HEK293 (cell line): ENCODE measurements around the gene PRC1.

Experiments
- CTCF ChIA-PET: fragments of 350-600 bp; formaldehyde crosslinking; extraction: SDS; loops from one replicate; lab custom pipeline; 2021; ENCODE audit warnings: antibody characterized with exemption; lab: Yijun Ruan, JAX
- POLR2A ChIA-PET: fragments of 300-600 bp; formaldehyde crosslinking; extraction: SDS; loops from one replicate; lab custom pipeline; 2020; ENCODE audit warnings: antibody characterized with exemption, inconsistent platforms; lab: Yijun Ruan, JAX
- H3K27ac ChIP-seq: fragments of 200-500 bp; sonication (Bioruptor generic); 2 replicates; pipeline ENCODE4 v1.5.1; 2014; ENCODE audit warnings: low read depth, low read length, control low read depth, inconsistent platforms; ENCODE audit errors: extremely low read depth
- H3K36me3 ChIP-seq, 2 experiments: fragments of 200-500 bp in 1 of 2; sonication (Bioruptor generic) in 1 of 2; 1 replicate in 1 of 2; 2 replicates in 1 of 2; pipeline ENCODE4 v1.5.1; 2014 to 2017; ENCODE audit warnings: inconsistent platforms in 2 of 2, low read length in 2 of 2; ENCODE audit not compliant: control insufficient read depth in 2 of 2, insufficient read depth in 1 of 2
- H3K4me1 ChIP-seq: fragments of 200-500 bp; sonication (Bioruptor generic); 2 replicates; pipeline ENCODE4 v1.5.1; 2014; ENCODE audit warnings: mild to moderate bottlenecking, low read length, inconsistent platforms; ENCODE audit not compliant: control insufficient read depth, insufficient read depth
- H3K4me3 ChIP-seq: 2 replicates; pipeline ENCODE4 v1.5.1; 2011; ENCODE audit warnings: low read depth, mild to moderate bottlenecking, control low read depth, low read length, moderate library complexity
- H3K9me3 ChIP-seq: fragments of 200-500 bp; sonication (Bioruptor generic); 2 replicates; pipeline ENCODE4 v1.5.1; 2014; ENCODE audit warnings: low read depth, low read length, inconsistent platforms; ENCODE audit not compliant: control insufficient read depth, insufficient read depth
- EGR2 ChIP-seq: fragments of 450-650 bp; formaldehyde crosslinking; IDR thresholded peaks from 2 replicates; pipeline ENCODE4 v1.5.1; 2016; ENCODE audit warnings: low read depth, missing biosample characterization, missing genetic modification characterization
- GLIS1 ChIP-seq: fragments of 450-650 bp; formaldehyde crosslinking; IDR thresholded peaks from 2 replicates; pipeline ENCODE4 v1.5.1; 2016; ENCODE audit warnings: missing biosample characterization, missing genetic modification characterization
- KLF10 ChIP-seq: fragments of 450-650 bp; IDR thresholded peaks from 2 replicates; pipeline ENCODE4 v1.5.1; 2018; ENCODE audit warnings: missing biosample characterization, mild to moderate bottlenecking, missing genetic modification characterization
- SP3 ChIP-seq: fragments of 450-650 bp; formaldehyde crosslinking; IDR thresholded peaks from 2 replicates; pipeline ENCODE4 v1.5.1; 2016; ENCODE audit warnings: missing biosample characterization, missing genetic modification characterization
- SP7 ChIP-seq: fragments of 450-650 bp; formaldehyde crosslinking; IDR thresholded peaks from 2 replicates; pipeline ENCODE4 v1.5.1; 2016; ENCODE audit warnings: missing biosample characterization, missing genetic modification characterization
- WT1 ChIP-seq: fragments of 450-650 bp; formaldehyde crosslinking; IDR thresholded peaks from 2 replicates; pipeline ENCODE4 v1.5.1; 2016; ENCODE audit warnings: missing biosample characterization, missing genetic modification characterization
- YY1 ChIP-seq: fragments of 450-650 bp; formaldehyde crosslinking; IDR thresholded peaks from 2 replicates; pipeline ENCODE4 v1.5.1; 2018; ENCODE audit warnings: missing biosample characterization, missing genetic modification characterization
- ZBTB8A ChIP-seq: fragments of 450-650 bp; formaldehyde crosslinking; IDR thresholded peaks from 2 replicates; pipeline ENCODE4 v1.5.1; 2016; ENCODE audit warnings: missing biosample characterization, missing genetic modification characterization
- ZNF239 ChIP-seq: fragments of 450-650 bp; formaldehyde crosslinking; IDR thresholded peaks from 2 replicates; pipeline ENCODE4 v1.5.1; 2016; ENCODE audit warnings: missing biosample characterization, missing genetic modification characterization
- ZNF335 ChIP-seq: fragments of 450-650 bp; formaldehyde crosslinking; conservative IDR thresholded peaks from 2 replicates; pipeline ENCODE4 v1.5.1; 2016; ENCODE audit warnings: missing biosample characterization, missing genetic modification characterization
- ZNF585B ChIP-seq: fragments of 450-650 bp; formaldehyde crosslinking; IDR thresholded peaks from 2 replicates; pipeline ENCODE4 v1.5.1; 2016; ENCODE audit warnings: missing biosample characterization, missing genetic modification characterization
- ZNF660 ChIP-seq: fragments of 450-650 bp; IDR thresholded peaks from 2 replicates; pipeline ENCODE4 v1.5.1; 2018; ENCODE audit warnings: missing biosample characterization, mild to moderate bottlenecking, missing genetic modification characterization
- ZSCAN30 ChIP-seq: fragments of 450-650 bp; IDR thresholded peaks from 2 replicates; pipeline ENCODE4 v1.5.1; 2018; ENCODE audit warnings: missing biosample characterization, mild to moderate bottlenecking, missing genetic modification characterization, moderate library complexity
- TF ChIP-seq, protein P1 (sequence below): fragments of 450-650 bp; formaldehyde crosslinking; IDR thresholded peaks from 2 replicates; pipeline ENCODE4 v1.5.1; 2016; ENCODE audit warnings: missing biosample characterization, missing genetic modification characterization
- TF ChIP-seq, protein P2 (sequence below): sonication (generic); formaldehyde crosslinking; IDR thresholded peaks from 2 replicates; pipeline ENCODE4 v1.8.1; 2022; ENCODE audit warnings: mild to moderate bottlenecking, moderate library complexity, missing genetic modification reagents
- TF ChIP-seq, protein P3 (sequence below): fragments of 450-650 bp; formaldehyde crosslinking; IDR thresholded peaks from 2 replicates; pipeline ENCODE4 v1.5.1; 2016; ENCODE audit warnings: missing biosample characterization, missing genetic modification characterization, borderline replicate concordance

The PRC1 gene

DNA sequence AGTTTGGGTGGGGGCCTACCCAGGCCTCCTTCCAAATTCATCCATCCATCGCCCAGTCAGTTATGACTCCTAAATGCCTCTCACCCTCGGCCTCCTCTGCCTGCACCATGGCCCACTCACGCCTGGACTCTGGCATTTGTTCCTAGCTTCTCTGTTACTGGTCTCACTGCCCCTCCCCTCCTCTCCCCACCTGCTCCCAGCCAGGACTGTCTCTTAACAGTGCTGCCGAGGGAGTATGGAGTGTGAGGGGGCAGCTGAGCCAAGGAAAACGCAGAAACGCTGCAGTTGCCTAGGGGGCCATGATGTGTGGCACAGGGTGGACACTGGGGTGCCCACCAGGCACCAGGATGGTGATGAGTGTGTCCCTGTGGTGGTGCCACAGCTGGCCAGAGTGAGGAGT is 36.5 kb downstream of the PRC1 start:
- H3K4me3 ChIP-seq = no peak overlapping the region
- H3K4me1 ChIP-seq = no peaks in the 10 kb centered on the region; the same call in 1 of the 2 replicates
- peaks cover 19 to 65% of the 10 kb centered on the region in 2 experiments for H3K36me3 ChIP-seq
- ChIA-PET CTCF (interaction anchor here (0.5 to 11.9 kb wide), 14 partner anchors 9 to 315 kb away, joined by 3 to 163 read pairs (median 18); partner anchors contain the start of genes HDDC3, UNC45A and VPS33B), POLR2A (interaction anchor here (0.8 to 7.8 kb wide), 6 partner anchors 9 to 75 kb away, joined by 3 to 179 read pairs (median 6); partner anchors contain the start of genes HDDC3, PRC1 and UNC45A)
- TF ChIP-seq, protein P1, sequence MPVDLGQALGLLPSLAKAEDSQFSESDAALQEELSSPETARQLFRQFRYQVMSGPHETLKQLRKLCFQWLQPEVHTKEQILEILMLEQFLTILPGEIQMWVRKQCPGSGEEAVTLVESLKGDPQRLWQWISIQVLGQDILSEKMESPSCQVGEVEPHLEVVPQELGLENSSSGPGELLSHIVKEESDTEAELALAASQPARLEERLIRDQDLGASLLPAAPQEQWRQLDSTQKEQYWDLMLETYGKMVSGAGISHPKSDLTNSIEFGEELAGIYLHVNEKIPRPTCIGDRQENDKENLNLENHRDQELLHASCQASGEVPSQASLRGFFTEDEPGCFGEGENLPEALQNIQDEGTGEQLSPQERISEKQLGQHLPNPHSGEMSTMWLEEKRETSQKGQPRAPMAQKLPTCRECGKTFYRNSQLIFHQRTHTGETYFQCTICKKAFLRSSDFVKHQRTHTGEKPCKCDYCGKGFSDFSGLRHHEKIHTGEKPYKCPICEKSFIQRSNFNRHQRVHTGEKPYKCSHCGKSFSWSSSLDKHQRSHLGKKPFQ (tag by site-specific recombination) = no peak
- TF ChIP-seq EGR2 (tag by site-specific recombination) = 0 out of 2 replicates have a peak, but pooled peaks have one; percentile 29
- H3K27ac ChIP-seq = peak overlapping the region; percentile 77; the same call in 1 of the 2 replicates
- H3K9me3 ChIP-seq = no peaks in the 10 kb centered on the region

DNA sequence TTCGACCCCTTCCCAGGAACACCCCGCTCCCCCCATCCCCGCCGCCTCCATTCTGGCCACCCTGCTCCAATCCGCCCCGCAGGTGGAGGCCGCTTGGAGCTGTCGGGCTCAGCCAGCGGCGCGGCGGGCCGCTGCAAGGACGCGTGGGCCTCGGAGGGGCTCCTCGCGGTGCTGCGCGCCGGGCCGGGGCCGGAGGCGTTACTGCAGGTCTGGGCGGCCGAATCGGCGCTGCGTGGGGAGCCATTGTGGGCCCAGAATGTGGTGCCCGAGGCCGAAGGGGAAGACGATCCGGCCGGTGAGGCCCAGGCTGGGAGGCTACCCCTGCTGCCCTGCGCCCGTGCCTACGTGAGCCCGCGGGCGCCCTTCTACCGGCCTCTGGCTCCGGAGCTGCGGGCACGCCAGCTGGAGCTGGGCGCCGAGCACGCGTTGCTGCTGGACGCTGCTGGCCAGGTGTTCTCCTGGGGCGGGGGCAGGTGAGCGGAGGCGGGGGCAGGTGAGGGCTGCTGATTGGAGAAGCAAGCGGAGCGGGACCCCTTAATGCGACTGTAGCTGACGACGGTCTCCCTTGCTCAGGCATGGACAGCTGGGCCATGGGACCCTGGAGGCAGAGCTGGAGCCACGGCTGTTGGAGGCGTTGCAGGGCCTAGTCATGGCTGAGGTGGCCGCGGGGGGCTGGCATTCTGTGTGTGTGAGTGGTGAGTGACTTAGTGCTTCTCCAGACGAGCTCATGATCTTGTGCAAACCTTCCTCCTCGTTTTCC is 37.1 kb downstream of the PRC1 start:
- ChIA-PET POLR2A (interaction anchor here (0.8 to 7.8 kb wide), 11 partner anchors 9 to 314 kb away, joined by 3 to 179 read pairs (median 6); partner anchors contain the start of genes HDDC3, PRC1 and UNC45A), CTCF (interaction anchor here (0.5 to 11.9 kb wide), 34 partner anchors 10 to 1069 kb away, joined by 3 to 163 read pairs (median 5); partner anchors contain the start of genes HDDC3, UNC45A and VPS33B)
- H3K36me3 ChIP-seq = peaks cover 14 to 65% of the 10 kb centered on the region in 2 experiments; a peak in 2 of 3 replicates
- peak overlapping the region; percentile 59 for H3K4me3 ChIP-seq
- no peaks in the 10 kb centered on the region; the same call in 1 of the 2 replicates for H3K4me1 ChIP-seq
- TF ChIP-seq, protein P2, sequence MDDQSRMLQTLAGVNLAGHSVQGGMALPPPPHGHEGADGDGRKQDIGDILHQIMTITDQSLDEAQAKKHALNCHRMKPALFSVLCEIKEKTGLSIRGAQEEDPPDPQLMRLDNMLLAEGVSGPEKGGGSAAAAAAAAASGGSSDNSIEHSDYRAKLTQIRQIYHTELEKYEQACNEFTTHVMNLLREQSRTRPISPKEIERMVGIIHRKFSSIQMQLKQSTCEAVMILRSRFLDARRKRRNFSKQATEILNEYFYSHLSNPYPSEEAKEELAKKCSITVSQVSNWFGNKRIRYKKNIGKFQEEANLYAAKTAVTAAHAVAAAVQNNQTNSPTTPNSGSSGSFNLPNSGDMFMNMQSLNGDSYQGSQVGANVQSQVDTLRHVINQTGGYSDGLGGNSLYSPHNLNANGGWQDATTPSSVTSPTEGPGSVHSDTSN (CRISPR knock-in tag) = 0 out of 2 replicates have a peak, but pooled peaks have one; percentile 67
- TF ChIP-seq SP7 (tag by site-specific recombination) = no peak
- H3K27ac ChIP-seq = peak overlapping the region; percentile 88
- no peaks in the 10 kb centered on the region for H3K9me3 ChIP-seq

DNA sequence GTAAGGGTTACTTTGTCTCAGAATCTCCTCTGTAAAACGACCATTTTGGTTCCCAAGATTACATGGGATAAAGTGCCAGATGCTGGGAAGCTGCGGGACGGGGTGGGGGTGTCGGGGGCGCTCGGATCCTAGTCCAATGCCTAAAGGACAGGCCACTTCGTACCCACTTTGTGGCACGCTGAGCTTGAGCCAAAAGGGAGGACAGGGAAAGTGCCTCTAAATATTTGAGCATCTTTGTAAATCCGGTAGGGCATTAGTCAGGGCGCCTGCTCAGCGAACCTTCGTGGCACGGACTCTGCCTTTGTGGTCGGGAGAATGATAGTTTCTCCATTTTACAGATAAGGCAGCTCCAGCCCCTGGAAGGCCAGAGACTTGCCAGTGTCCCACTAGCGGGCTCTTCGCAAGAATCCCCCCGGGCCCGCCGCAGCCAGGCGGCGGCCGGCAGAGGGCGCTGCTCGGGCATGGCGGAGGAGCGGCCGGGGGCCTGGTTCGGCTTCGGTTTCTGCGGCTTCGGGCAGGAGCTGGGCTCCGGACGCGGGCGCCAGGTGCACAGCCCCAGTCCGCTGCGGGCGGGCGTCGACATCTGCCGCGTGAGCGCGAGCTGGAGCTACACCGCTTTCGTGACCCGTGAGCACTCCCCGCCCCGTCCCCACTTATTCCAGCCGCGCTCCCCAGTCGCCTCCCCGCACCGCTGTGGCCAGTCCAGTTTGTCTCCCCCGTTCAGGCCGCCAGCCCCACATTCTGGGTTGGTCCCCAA is 37.9 kb downstream of the PRC1 start:
- H3K36me3 ChIP-seq = peaks cover 18 to 65% of the 10 kb centered on the region in 2 experiments; a peak in 2 of 3 replicates
- H3K27ac ChIP-seq = peak overlapping the region; percentile 88
- no peaks in the 10 kb centered on the region; the same call in 1 of the 2 replicates for H3K4me1 ChIP-seq
- no peaks in the 10 kb centered on the region for H3K9me3 ChIP-seq
- 0 out of 2 replicates have a peak, but pooled peaks have one; percentile 34 for TF ChIP-seq ZSCAN30 (tag by site-specific recombination)
- TF ChIP-seq, protein P3, sequence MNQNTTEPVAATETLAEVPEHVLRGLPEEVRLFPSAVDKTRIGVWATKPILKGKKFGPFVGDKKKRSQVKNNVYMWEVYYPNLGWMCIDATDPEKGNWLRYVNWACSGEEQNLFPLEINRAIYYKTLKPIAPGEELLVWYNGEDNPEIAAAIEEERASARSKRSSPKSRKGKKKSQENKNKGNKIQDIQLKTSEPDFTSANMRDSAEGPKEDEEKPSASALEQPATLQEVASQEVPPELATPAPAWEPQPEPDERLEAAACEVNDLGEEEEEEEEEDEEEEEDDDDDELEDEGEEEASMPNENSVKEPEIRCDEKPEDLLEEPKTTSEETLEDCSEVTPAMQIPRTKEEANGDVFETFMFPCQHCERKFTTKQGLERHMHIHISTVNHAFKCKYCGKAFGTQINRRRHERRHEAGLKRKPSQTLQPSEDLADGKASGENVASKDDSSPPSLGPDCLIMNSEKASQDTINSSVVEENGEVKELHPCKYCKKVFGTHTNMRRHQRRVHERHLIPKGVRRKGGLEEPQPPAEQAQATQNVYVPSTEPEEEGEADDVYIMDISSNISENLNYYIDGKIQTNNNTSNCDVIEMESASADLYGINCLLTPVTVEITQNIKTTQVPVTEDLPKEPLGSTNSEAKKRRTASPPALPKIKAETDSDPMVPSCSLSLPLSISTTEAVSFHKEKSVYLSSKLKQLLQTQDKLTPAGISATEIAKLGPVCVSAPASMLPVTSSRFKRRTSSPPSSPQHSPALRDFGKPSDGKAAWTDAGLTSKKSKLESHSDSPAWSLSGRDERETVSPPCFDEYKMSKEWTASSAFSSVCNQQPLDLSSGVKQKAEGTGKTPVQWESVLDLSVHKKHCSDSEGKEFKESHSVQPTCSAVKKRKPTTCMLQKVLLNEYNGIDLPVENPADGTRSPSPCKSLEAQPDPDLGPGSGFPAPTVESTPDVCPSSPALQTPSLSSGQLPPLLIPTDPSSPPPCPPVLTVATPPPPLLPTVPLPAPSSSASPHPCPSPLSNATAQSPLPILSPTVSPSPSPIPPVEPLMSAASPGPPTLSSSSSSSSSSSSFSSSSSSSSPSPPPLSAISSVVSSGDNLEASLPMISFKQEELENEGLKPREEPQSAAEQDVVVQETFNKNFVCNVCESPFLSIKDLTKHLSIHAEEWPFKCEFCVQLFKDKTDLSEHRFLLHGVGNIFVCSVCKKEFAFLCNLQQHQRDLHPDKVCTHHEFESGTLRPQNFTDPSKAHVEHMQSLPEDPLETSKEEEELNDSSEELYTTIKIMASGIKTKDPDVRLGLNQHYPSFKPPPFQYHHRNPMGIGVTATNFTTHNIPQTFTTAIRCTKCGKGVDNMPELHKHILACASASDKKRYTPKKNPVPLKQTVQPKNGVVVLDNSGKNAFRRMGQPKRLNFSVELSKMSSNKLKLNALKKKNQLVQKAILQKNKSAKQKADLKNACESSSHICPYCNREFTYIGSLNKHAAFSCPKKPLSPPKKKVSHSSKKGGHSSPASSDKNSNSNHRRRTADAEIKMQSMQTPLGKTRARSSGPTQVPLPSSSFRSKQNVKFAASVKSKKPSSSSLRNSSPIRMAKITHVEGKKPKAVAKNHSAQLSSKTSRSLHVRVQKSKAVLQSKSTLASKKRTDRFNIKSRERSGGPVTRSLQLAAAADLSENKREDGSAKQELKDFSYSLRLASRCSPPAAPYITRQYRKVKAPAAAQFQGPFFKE (tag by site-specific recombination) = no peak
- no peak for TF ChIP-seq ZNF239 (tag by site-specific recombination)
- no peak for TF ChIP-seq GLIS1 (tag by site-specific recombination)
- no peak for TF ChIP-seq SP3 (tag by site-specific recombination)
- TF ChIP-seq WT1 (tag by site-specific recombination) = no peak
- 0 out of 2 replicates have a peak, but pooled peaks have one; percentile 19 for TF ChIP-seq ZNF335 (tag by site-specific recombination)
- TF ChIP-seq YY1 (tag by site-specific recombination) = 0 out of 2 replicates have a peak, but pooled peaks have one; percentile 17
- TF ChIP-seq ZNF660 (tag by site-specific recombination) = 0 out of 2 replicates have a peak, but pooled peaks have one; percentile 26
- peak; percentile 25 for TF ChIP-seq ZBTB8A (tag by site-specific recombination)
- no peak for TF ChIP-seq ZNF585B
- peak; percentile 27; the same call in 1 of the 2 replicates for TF ChIP-seq KLF10
- TF ChIP-seq, protein P2 (CRISPR knock-in tag) = 0 out of 2 replicates have a peak, but pooled peaks have one; percentile 4
- TF ChIP-seq, all 188 proteins: peak for 7
- ChIA-PET POLR2A (interaction anchor here (0.6 to 7.8 kb wide), 15 partner anchors 9 to 1781 kb away, joined by 3 to 179 read pairs (median 6); partner anchors contain the start of genes HDDC3, MAN2A2, PRC1 and UNC45A), CTCF (interaction anchor here (0.5 to 11.9 kb wide), 38 partner anchors 10 to 1208 kb away, joined by 3 to 163 read pairs (median 4); partner anchors contain the start of genes HDDC3, UNC45A and VPS33B)
- peak overlapping the region; percentile 59 for H3K4me3 ChIP-seq
